Cardiac muscle cell (in vitro differentiated cells and primary cell): Measurements from ENCODE around the gene SGK1. TPM values are rescaled to one million over a fixed set of nuclear protein-coding genes. Genes with fewer than 3 reads are reported as not detected.
A peak's percentile ranks its signal among the peaks of the same experiment; 100 is the strongest.

Experiments
- DNase-seq, 2 donors: peaks; one replicate each; pipeline versions ENCODE4 v3.0.0 to v3.0.0-alpha.2; 2010 to 2017; ENCODE audit warnings: low read depth in 1 of 2, low spot score in 1 of 2
- H3K27ac ChIP-seq: fragments of 200-600 bp; sonication (generic); 2 replicates; pipeline ENCODE4 v1.5.1; 2016
- H3K27me3 ChIP-seq: fragments of 200-600 bp; sonication (generic); 2 replicates; pipeline ENCODE4 v1.6.0; 2016; ENCODE audit warnings: control low read depth
- H3K36me3 ChIP-seq: fragments of 200-600 bp; sonication (generic); 2 replicates; pipeline ENCODE4 v1.5.1; 2016; ENCODE audit warnings: control low read depth
- H3K4me1 ChIP-seq: fragments of 200-600 bp; sonication (generic); 2 replicates; pipeline ENCODE4 v1.8.1; 2017; ENCODE audit warnings: low read depth, mild to moderate bottlenecking, mixed run types
- H3K4me3 ChIP-seq: fragments of 200-600 bp; sonication (generic); 2 replicates; pipeline ENCODE4 v1.5.1; 2016; ENCODE audit warnings: mild to moderate bottlenecking
- H3K9me3 ChIP-seq: fragments of 200-600 bp; sonication (generic); 2 replicates; pipeline ENCODE4 v1.5.1; 2017; ENCODE audit warnings: low read depth, mild to moderate bottlenecking, control low read depth
- CTCF ChIP-seq: IDR thresholded peaks from 2 replicates; pipeline ENCODE4 v1.5.1; 2012; ENCODE audit warnings: low read depth, mild to moderate bottlenecking, low read length
- polyA plus RNA-seq: library from polyadenylated mRNA; unstranded; fragments of >200 nt; fragmentation: Nextera tagmentation; extraction: Ambion mirVana; gene quantifications from 2 replicates; pipeline ENCODE4 v1.2.1, GENCODE V29; 2016
- total RNA-seq: library from RNA; depleted of rRNA; stranded (reverse); fragments of >200 nt; gene quantifications from 2 replicates; pipeline ENCODE4 v1.2.3, GENCODE V29; 2016

The SGK1 gene
- total and polyA plus RNA-seq, 2 experiments from 2014 or later = 5.3 to 7.7 TPM

- no peak for TF ChIP-seq CTCF
- no peak for DNase-seq
- Histone ChIP-seq H3K27me3 (peaks cover 1% of the 10 kb centered on the region), H3K4me1 (no peaks in the 10 kb centered on the region), H3K36me3 (no peaks in the 10 kb centered on the region), H3K27ac (no peak overlapping the region), H3K4me3 (no peak overlapping the region), H3K9me3 (no peaks in the 10 kb centered on the region)
Observed at GRCh38 chr6:134357022-134357487, 39.1 kb upstream of the SGK1 start.

- H3K4me3 ChIP-seq = no peak overlapping the region
- H3K27me3 ChIP-seq = no peaks in the 10 kb centered on the region
- H3K36me3 ChIP-seq = no peaks in the 10 kb centered on the region
- H3K9me3 ChIP-seq = no peaks in the 10 kb centered on the region
- H3K27ac ChIP-seq = no peak overlapping the region
- no peaks in the 10 kb centered on the region for H3K4me1 ChIP-seq
- no peak for TF ChIP-seq CTCF
- DNase-seq = no peak
Observed at GRCh38 chr6:134356405-134356804, 38.5 kb upstream of the SGK1 start.

GRCh38 chr6:134352786-134353480 is 35.0 kb upstream of the SGK1 start:
- H3K4me3 ChIP-seq = no peak overlapping the region
- no peak overlapping the region for H3K27ac ChIP-seq
- H3K4me1 ChIP-seq = no peaks in the 10 kb centered on the region

GRCh38 chr6:134351615-134352474 is 33.9 kb upstream of the SGK1 start:
- DNase-seq = no peak
- no peak for TF ChIP-seq CTCF
- Histone ChIP-seq H3K36me3 (no peaks in the 10 kb centered on the region), H3K27ac (no peak overlapping the region), H3K4me1 (no peaks in the 10 kb centered on the region), H3K27me3 (no peaks in the 10 kb centered on the region), H3K4me3 (no peak overlapping the region), H3K9me3 (no peaks in the 10 kb centered on the region)

More at GRCh38 chr6:134352786-134353480, 35.0 kb upstream of the SGK1 start:
- DNase-seq = peak in 1 of 2 donors; percentile 69
- H3K27me3 ChIP-seq = no peaks in the 10 kb centered on the region
- H3K9me3 ChIP-seq = no peaks in the 10 kb centered on the region
- TF ChIP-seq CTCF = no peak
- H3K36me3 ChIP-seq = no peaks in the 10 kb centered on the region

GRCh38 chr6:134347885-134348805 is 30.2 kb upstream of the SGK1 start:
- DNase-seq = peak in 1 of 2 donors; percentile 78
- Histone ChIP-seq H3K27ac (no peak overlapping the region), H3K27me3 (no peaks in the 10 kb centered on the region)

More at GRCh38 chr6:134347885-134348805, 30.2 kb upstream of the SGK1 start:
- Histone ChIP-seq H3K4me3 (no peak overlapping the region), H3K36me3 (no peaks in the 10 kb centered on the region), H3K4me1 (no peaks in the 10 kb centered on the region), H3K9me3 (no peaks in the 10 kb centered on the region)
- no peak for TF ChIP-seq CTCF
